ENCODE data around the gene LTBP3.
"Not testable (repeated sequence)": the region's sequence is repeated elsewhere in the genome, so short reads cannot be mapped to it uniquely, and the experiment has no call there.

Gene LTBP3

GRCh38 chr11:65536412-65537295 is 21.5 kb downstream of the LTBP3 start:
- no peak for DNase-seq (ENCODE audit: low read depth)

- DNase-seq (ENCODE audit: low read depth), result no peak
Measured at GRCh38 chr11:65535102-65535501, 23.1 kb downstream of the LTBP3 start.

GRCh38 chr11:65532388-65533064 is 25.6 kb downstream of the LTBP3 start:
- no peak for DNase-seq (ENCODE audit: low read depth)

GRCh38 chr11:65530157-65530496 is 28.0 kb downstream of the LTBP3 start:
- DNase-seq (ENCODE audit: low read depth), result no peak

- no peak for DNase-seq (ENCODE audit: low read depth)
Measured at GRCh38 chr11:65529475-65530156, 28.5 kb downstream of the LTBP3 start.

- no peak for DNase-seq (ENCODE audit: low read depth)
Measured at GRCh38 chr11:65528819-65529350, 29.3 kb downstream of the LTBP3 start.

- DNase-seq (ENCODE audit: low read depth), result no peak
Measured at GRCh38 chr11:65526744-65527143, 31.4 kb downstream of the LTBP3 start.

- DNase-seq (ENCODE audit: low read depth), result no peak
Measured at GRCh38 chr11:65525546-65526480, 32.3 kb downstream of the LTBP3 start.

- DNase-seq (ENCODE audit: low read depth), result no peak
Measured at GRCh38 chr11:65524741-65525545, 33.2 kb downstream of the LTBP3 start, which contains the start of gene SCYL1. Gene SCYL1, plus strand, starts transcription at chr11:65525083. Its CDS starts 71 bp downstream, at chr11:65525154.

GRCh38 chr11:65524014-65524740 is 34.0 kb downstream of the LTBP3 start:
- peak; percentile 79 for DNase-seq (ENCODE audit: low read depth)

- DNase-seq (ENCODE audit: low read depth), result not testable (repeated sequence)
Measured at GRCh38 chr11:65523631-65523968, 34.6 kb downstream of the LTBP3 start.

GRCh38 chr11:65522718-65523630 is 35.2 kb downstream of the LTBP3 start:
- DNase-seq (ENCODE audit: low read depth), result peak; percentile 95

GRCh38 chr11:65521777-65522521 is 36.2 kb downstream of the LTBP3 start:
- peak; percentile 92 for DNase-seq (ENCODE audit: low read depth)

- not testable (repeated sequence) for DNase-seq (ENCODE audit: low read depth)
Measured at GRCh38 chr11:65518941-65519549, 39.1 kb downstream of the LTBP3 start.

GRCh38 chr11:65516135-65516968 is 41.8 kb downstream of the LTBP3 start:
- no peak for DNase-seq (ENCODE audit: low read depth)

GRCh38 chr11:65512311-65512710 is 45.8 kb downstream of the LTBP3 start:
- DNase-seq (ENCODE audit: low read depth), result not testable (repeated sequence)

All from amniotic epithelial cell (primary cell).